ENCODE results near the gene OR10A3.

The OR10A3 gene

GRCh38 chr11:7931168-7931567 lies 10.3 kb downstream of the OR10A3 start, which contains the start of gene OR10A6:
OR10A6 (minus strand) TSS chr11:7931268; CDS start chr11:7928662, 2,606 bp downstream.
- DNase-seq, result no peak

GRCh38 chr11:7927635-7928034 lies 13.9 kb downstream of the OR10A3 start:
- no peak for DNase-seq

- DNase-seq, result no peak
Measured at GRCh38 chr11:7924536-7924935, 17.0 kb downstream of the OR10A3 start.

GRCh38 chr11:7918141-7918540 lies 23.4 kb downstream of the OR10A3 start:
- no peak for DNase-seq

GRCh38 chr11:7911011-7911410 lies 30.5 kb downstream of the OR10A3 start:
- DNase-seq, result no peak

GRCh38 chr11:7910286-7910788 lies 31.2 kb downstream of the OR10A3 start:
- no peak for DNase-seq

GRCh38 chr11:7909585-7910285 lies 31.8 kb downstream of the OR10A3 start:
- no peak for DNase-seq

GRCh38 chr11:7907121-7907520 lies 34.4 kb downstream of the OR10A3 start:
- no peak for DNase-seq

GRCh38 chr11:7906481-7906880 lies 35.0 kb downstream of the OR10A3 start:
- DNase-seq, result no peak

GRCh38 chr11:7905961-7906429 lies 35.5 kb downstream of the OR10A3 start:
- DNase-seq, result no peak

- DNase-seq, result no peak
Measured at GRCh38 chr11:7905549-7905948, 36.0 kb downstream of the OR10A3 start.

- DNase-seq, result no peak
Measured at GRCh38 chr11:7904917-7905316, 36.6 kb downstream of the OR10A3 start.

GRCh38 chr11:7903940-7904339 lies 37.6 kb downstream of the OR10A3 start:
- DNase-seq, result no peak

- DNase-seq, result no peak
Measured at GRCh38 chr11:7901319-7901854, 40.1 kb downstream of the OR10A3 start.

GRCh38 chr11:7900686-7901085 lies 40.8 kb downstream of the OR10A3 start:
- DNase-seq, result no peak

GRCh38 chr11:7899418-7899817 lies 42.1 kb downstream of the OR10A3 start:
- DNase-seq, result no peak

- no peak for DNase-seq
Measured at GRCh38 chr11:7898666-7899283, 42.7 kb downstream of the OR10A3 start.

- DNase-seq, result no peak
Measured at GRCh38 chr11:7896009-7896785, 45.3 kb downstream of the OR10A3 start.

GRCh38 chr11:7894251-7894650 lies 47.3 kb downstream of the OR10A3 start:
- no peak for DNase-seq

- no peak for DNase-seq
Measured at GRCh38 chr11:7893796-7894195, 47.7 kb downstream of the OR10A3 start.

GRCh38 chr11:7892840-7893254 lies 48.7 kb downstream of the OR10A3 start:
- DNase-seq, result peak; percentile 35

- DNase-seq, result no peak
Measured at GRCh38 chr11:7892059-7892699, 49.3 kb downstream of the OR10A3 start.

All from NCI-H1092 treated with DMSO at 0.1 percent for 48 hours (cell line).